ENCODE data around the gene NTM. TPM values are rescaled to one million over a fixed set of nuclear protein-coding genes. Genes with fewer than 3 reads are reported as not detected.

The NTM gene
- polyA plus RNA-seq, 2 donors = 0.24 to 1.1 TPM

DNA sequence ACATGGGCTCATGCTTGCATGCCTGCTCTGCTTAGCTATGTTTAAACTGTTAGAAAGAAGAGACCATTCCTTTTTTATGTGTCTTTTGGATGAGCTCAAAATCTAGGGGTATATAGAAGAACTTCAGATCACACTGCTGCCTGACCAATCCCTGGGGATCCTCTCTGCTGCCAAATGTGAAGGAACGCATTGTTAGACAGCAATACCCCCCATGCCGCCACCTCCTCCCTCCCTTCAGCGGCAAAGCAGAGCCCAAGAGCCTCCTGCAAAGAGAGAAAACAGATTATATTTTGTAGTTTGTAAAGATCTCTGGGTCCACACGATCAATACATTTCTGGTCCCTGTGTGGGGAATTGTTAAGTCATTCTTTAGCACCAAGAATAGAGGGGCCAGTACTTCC is 677.6 kb downstream of the NTM start:
- H3K36me3 ChIP-seq (ENCODE audit: control insufficient read depth in 2 of 2, insufficient read depth in 2 of 2, low read length in 1 of 2) = no peaks in the 10 kb centered on the region
- no peaks in the 10 kb centered on the region for H3K27me3 ChIP-seq (ENCODE audit: control insufficient read depth in 1 of 2, insufficient read depth in 2 of 2, low read length in 2 of 2)
- no peak overlapping the region for H3K27ac ChIP-seq (ENCODE audit: low read depth in 2 of 2, low read length in 1 of 2)
- H3K9me3 ChIP-seq (ENCODE audit: control insufficient read depth in 2 of 2, insufficient read depth in 1 of 2, low read depth in 1 of 2, low read length in 1 of 2) = peaks cover 2 to 6% of the 10 kb centered on the region in 2 donors
- no peak overlapping the region for H3K4me3 ChIP-seq (ENCODE audit: low read depth in 1 of 2, low read length in 2 of 2)
- WGBS, 2 donors = 75 to 83% methylated on average over 4 of the region's 4 CpGs
- no peaks in the 10 kb centered on the region for H3K4me1 ChIP-seq (ENCODE audit: control insufficient read depth in 2 of 2, insufficient read depth in 2 of 2, low read length in 1 of 2)

DNA sequence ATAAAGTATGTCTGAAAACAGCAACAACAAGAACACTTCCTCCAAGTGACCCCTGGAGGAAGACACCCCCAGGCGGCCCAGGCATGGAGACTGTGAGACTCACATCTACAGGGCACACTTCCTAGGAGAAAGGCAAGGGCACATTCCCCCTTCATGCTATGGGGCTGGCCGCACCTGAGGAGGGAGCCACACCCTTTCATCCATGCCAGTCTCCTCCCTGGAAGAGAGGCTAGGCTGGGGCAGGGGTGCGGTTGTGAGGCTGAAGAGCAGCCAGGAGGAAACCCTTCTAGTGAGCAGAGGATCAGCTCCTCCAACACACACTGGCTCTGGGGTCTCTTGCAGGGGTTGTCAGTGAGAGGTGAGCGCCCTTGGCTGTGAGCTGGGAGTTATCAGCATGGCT is 678.8 kb downstream of the NTM start:
- 85 to 87% methylated on average over 4 of the region's 4 CpGs for WGBS, 2 donors
- no peak overlapping the region for H3K27ac ChIP-seq (ENCODE audit: low read depth in 2 of 2, low read length in 1 of 2)
- no peak overlapping the region for H3K4me3 ChIP-seq (ENCODE audit: low read depth in 1 of 2, low read length in 2 of 2)
- H3K9me3 ChIP-seq (ENCODE audit: control insufficient read depth in 2 of 2, insufficient read depth in 1 of 2, low read depth in 1 of 2, low read length in 1 of 2) = peaks cover 2% of the 10 kb centered on the region in 2 donors
- no peaks in the 10 kb centered on the region for H3K27me3 ChIP-seq (ENCODE audit: control insufficient read depth in 1 of 2, insufficient read depth in 2 of 2, low read length in 2 of 2)
- H3K36me3 ChIP-seq (ENCODE audit: control insufficient read depth in 2 of 2, insufficient read depth in 2 of 2, low read length in 1 of 2) = no peaks in the 10 kb centered on the region
- H3K4me1 ChIP-seq (ENCODE audit: control insufficient read depth in 2 of 2, insufficient read depth in 2 of 2, low read length in 1 of 2) = no peaks in the 10 kb centered on the region

DNA sequence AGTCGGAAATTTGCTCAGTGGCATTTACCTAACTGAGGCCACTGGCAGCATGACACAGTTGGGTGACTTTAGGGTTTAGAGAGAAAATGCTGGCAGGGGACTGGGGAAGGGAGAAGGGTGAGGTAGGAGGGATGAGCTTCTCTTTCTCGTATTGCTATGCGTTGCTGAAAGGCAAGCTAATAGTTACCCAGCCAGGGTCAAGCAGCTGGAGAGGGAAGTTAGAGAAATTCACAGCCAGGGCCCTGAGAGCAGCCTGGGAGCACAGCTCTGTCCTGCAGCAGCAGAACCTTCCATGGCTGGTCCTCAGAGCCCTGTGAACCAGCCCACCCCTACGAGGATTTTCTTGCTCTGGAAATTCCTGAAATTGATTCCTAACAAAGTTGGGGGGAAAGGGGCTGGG is 679.6 kb downstream of the NTM start:
- no peaks in the 10 kb centered on the region for H3K36me3 ChIP-seq (ENCODE audit: control insufficient read depth in 2 of 2, insufficient read depth in 2 of 2, low read length in 1 of 2)
- H3K9me3 ChIP-seq (ENCODE audit: control insufficient read depth in 2 of 2, insufficient read depth in 1 of 2, low read depth in 1 of 2, low read length in 1 of 2) = peaks cover 0 to 4% of the 10 kb centered on the region in 2 donors
- no peaks in the 10 kb centered on the region for H3K27me3 ChIP-seq (ENCODE audit: control insufficient read depth in 1 of 2, insufficient read depth in 2 of 2, low read length in 2 of 2)
- H3K4me1 ChIP-seq (ENCODE audit: control insufficient read depth in 2 of 2, insufficient read depth in 2 of 2, low read length in 1 of 2) = no peaks in the 10 kb centered on the region
- H3K27ac ChIP-seq (ENCODE audit: low read depth in 2 of 2, low read length in 1 of 2) = no peak overlapping the region
- H3K4me3 ChIP-seq (ENCODE audit: low read depth in 1 of 2, low read length in 2 of 2) = no peak overlapping the region
- WGBS, 2 donors = 63 to 65% methylated on average over 4 of the region's 4 CpGs

DNA sequence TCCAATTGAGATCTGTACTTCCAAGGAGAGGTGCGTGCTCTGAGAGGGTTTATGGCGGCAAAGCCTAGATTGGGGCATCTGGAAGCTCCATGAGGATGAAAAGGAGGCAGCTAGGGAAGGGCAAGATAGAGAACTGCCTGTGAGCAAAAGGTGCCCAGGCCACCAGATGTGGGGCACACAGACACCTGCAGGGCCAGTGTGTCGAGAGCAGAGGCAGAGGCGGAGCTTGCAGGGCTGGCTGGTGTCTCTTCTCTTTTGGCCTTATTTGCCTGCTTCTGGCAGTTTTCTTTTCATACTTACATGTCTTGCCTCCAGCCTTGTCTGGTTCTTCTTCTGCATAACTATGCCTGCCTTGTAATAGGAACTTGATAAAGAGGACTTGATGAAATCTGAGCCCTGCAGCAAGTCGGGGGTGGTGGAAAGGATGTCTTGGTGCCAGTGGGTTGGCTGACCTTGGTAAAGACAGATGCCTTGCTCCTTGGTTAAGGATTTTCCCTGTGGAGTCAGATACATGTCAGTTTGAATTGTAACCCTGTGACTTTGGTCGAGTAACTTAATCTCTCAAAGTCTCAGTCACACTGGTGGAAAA is 680.3 kb downstream of the NTM start:
- H3K9me3 ChIP-seq (ENCODE audit: control insufficient read depth in 2 of 2, insufficient read depth in 1 of 2, low read depth in 1 of 2, low read length in 1 of 2) = peaks cover 0 to 4% of the 10 kb centered on the region in 2 donors
- no peak overlapping the region for H3K4me3 ChIP-seq (ENCODE audit: low read depth in 1 of 2, low read length in 2 of 2)
- no peak overlapping the region for H3K27ac ChIP-seq (ENCODE audit: low read depth in 2 of 2, low read length in 1 of 2)
- no peaks in the 10 kb centered on the region for H3K36me3 ChIP-seq (ENCODE audit: control insufficient read depth in 2 of 2, insufficient read depth in 2 of 2, low read length in 1 of 2)
- 65 to 67% methylated on average over 6 of the region's 6 CpGs for WGBS, 2 donors
- H3K27me3 ChIP-seq (ENCODE audit: control insufficient read depth in 1 of 2, insufficient read depth in 2 of 2, low read length in 2 of 2) = no peaks in the 10 kb centered on the region
- H3K4me1 ChIP-seq (ENCODE audit: control insufficient read depth in 2 of 2, insufficient read depth in 2 of 2, low read length in 1 of 2) = no peaks in the 10 kb centered on the region

DNA sequence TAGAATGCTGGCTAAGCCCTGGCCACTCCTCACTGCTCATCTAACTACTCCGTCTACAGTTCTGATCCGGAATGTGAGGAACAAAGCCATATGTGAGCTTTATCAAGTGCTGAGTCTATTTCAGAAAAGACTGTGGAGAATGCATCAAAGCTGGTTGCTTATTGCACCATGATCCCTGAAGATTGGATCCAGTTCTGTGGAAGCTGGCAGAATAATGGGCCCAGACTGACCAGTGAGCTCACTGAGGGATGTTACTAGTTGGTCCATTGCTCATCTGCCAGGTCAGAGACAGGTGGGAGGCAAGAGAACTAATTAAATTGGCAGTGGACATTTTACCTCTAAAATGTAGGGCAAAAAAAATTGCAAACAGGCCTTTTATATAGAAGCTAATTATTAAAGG is 681.3 kb downstream of the NTM start:
- no peaks in the 10 kb centered on the region for H3K4me1 ChIP-seq (ENCODE audit: control insufficient read depth in 2 of 2, insufficient read depth in 2 of 2, low read length in 1 of 2)
- H3K4me3 ChIP-seq (ENCODE audit: low read depth in 1 of 2, low read length in 2 of 2) = no peak overlapping the region

DNA sequence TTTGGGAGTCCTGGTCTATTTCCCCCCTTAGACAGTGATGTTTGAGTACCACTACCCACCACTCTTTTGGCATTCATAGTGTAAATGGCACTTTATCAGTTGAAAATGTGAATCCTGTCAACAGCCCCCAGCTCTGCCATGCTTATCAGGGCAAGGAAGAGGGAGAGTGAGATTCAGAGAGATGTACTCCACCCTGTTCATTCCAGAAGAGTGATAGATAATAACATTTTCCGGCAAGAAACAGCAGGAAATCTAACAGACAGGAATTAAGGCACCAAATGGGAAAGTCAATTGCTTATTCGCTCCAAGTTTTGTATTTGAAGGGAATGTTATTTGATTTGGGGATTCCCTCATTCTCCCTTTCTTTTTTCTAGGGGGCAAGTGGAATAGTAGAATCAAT is 681.9 kb downstream of the NTM start:
- Histone ChIP-seq H3K4me1 (ENCODE audit: control insufficient read depth in 2 of 2, insufficient read depth in 2 of 2, low read length in 1 of 2) (no peaks in the 10 kb centered on the region), H3K9me3 (ENCODE audit: control insufficient read depth in 2 of 2, insufficient read depth in 1 of 2, low read depth in 1 of 2, low read length in 1 of 2) (peaks cover 0 to 4% of the 10 kb centered on the region in 2 donors), H3K4me3 (ENCODE audit: low read depth in 1 of 2, low read length in 2 of 2) (no peak overlapping the region), H3K27me3 (ENCODE audit: control insufficient read depth in 1 of 2, insufficient read depth in 2 of 2, low read length in 2 of 2) (no peaks in the 10 kb centered on the region), H3K27ac (ENCODE audit: low read depth in 2 of 2, low read length in 1 of 2) (no peak overlapping the region), H3K36me3 (ENCODE audit: control insufficient read depth in 2 of 2, insufficient read depth in 2 of 2, low read length in 1 of 2) (no peaks in the 10 kb centered on the region)
- WGBS, 2 donors = 71 to 74% methylated on average over 2 of the region's 2 CpGs

More for the DNA sequence above, 681.3 kb downstream of the NTM start:
- Histone ChIP-seq H3K27ac (ENCODE audit: low read depth in 2 of 2, low read length in 1 of 2) (no peak overlapping the region), H3K9me3 (ENCODE audit: control insufficient read depth in 2 of 2, insufficient read depth in 1 of 2, low read depth in 1 of 2, low read length in 1 of 2) (peaks cover 0 to 4% of the 10 kb centered on the region in 2 donors), H3K27me3 (ENCODE audit: control insufficient read depth in 1 of 2, insufficient read depth in 2 of 2, low read length in 2 of 2) (no peaks in the 10 kb centered on the region), H3K36me3 (ENCODE audit: control insufficient read depth in 2 of 2, insufficient read depth in 2 of 2, low read length in 1 of 2) (no peaks in the 10 kb centered on the region)
- WGBS, 2 donors = 78 to 85% methylated on average over 2 of the region's 2 CpGs

DNA sequence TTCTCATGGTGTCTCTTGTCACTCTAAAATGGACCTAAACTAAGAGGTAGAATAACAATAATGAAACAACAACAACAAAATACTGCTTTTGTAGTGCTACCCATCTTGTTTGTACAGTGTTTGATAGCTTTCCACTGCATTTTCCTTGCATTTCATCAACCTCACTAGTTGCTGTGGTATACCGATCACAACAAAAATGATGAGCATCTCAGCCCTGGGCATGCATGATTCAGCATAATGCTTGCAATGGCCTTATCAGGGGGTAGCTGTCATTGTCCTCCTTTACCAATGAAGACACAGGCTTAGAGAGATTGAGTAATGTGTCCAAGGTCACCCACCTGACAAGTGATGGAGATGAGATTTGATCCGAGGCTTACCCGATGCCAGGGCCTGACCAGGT is 682.5 kb downstream of the NTM start:
- no peak overlapping the region for H3K4me3 ChIP-seq (ENCODE audit: low read depth in 1 of 2, low read length in 2 of 2)
- 86 to 90% methylated on average over 3 of the region's 3 CpGs for WGBS, 2 donors
- H3K27ac ChIP-seq (ENCODE audit: low read depth in 2 of 2, low read length in 1 of 2) = no peak overlapping the region
- no peaks in the 10 kb centered on the region for H3K27me3 ChIP-seq (ENCODE audit: control insufficient read depth in 1 of 2, insufficient read depth in 2 of 2, low read length in 2 of 2)
- H3K36me3 ChIP-seq (ENCODE audit: control insufficient read depth in 2 of 2, insufficient read depth in 2 of 2, low read length in 1 of 2) = no peaks in the 10 kb centered on the region
- H3K9me3 ChIP-seq (ENCODE audit: control insufficient read depth in 2 of 2, insufficient read depth in 1 of 2, low read depth in 1 of 2, low read length in 1 of 2) = peaks cover 0 to 4% of the 10 kb centered on the region in 2 donors
- H3K4me1 ChIP-seq (ENCODE audit: control insufficient read depth in 2 of 2, insufficient read depth in 2 of 2, low read length in 1 of 2) = no peaks in the 10 kb centered on the region

DNA sequence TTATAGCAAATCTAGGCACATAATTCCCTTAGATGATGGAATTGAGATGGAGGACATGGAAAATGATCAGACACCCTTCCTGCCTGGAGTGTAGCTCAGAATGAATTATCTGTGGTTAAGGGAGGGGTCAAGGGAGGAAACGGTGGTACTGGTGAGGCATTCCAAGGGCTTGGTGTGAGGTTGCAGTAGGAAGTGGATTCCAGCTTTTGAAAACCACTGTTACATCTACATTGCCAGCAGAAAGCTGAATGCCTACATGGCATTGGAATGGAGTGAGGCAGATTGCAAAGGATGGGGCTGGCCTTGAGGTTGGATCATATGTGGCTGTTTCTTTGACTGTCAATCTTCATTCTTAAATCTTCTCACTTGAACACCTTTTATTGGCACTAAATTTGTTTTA is 684.4 kb downstream of the NTM start:
- WGBS, 2 donors = 24 to 25% methylated on average over 1 of the region's 1 CpG
- no peak overlapping the region for H3K27ac ChIP-seq (ENCODE audit: low read depth in 2 of 2, low read length in 1 of 2)

DNA sequence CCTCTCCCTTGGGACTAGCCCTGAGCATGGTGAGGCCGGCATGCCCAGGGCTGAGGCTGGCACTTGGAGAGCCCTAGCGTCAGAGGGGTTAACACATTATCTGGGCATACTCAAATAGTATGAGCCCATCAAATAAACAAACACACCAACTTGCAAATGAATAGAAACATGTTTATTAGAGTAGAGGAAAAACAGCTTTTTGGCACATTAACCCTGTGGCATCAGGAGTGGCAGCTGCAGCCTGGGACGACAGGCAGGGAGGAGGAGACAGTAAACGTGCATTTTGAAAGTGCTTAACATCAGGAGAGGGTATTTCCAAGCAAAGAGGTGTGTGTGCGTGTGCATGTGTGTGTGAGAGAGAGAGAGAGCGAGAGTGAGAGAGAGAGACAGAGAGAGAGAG is 684.9 kb downstream of the NTM start:
- H3K27ac ChIP-seq (ENCODE audit: low read depth in 2 of 2, low read length in 1 of 2) = no peak overlapping the region
- H3K36me3 ChIP-seq (ENCODE audit: control insufficient read depth in 2 of 2, insufficient read depth in 2 of 2, low read length in 1 of 2) = no peaks in the 10 kb centered on the region
- H3K4me1 ChIP-seq (ENCODE audit: control insufficient read depth in 2 of 2, insufficient read depth in 2 of 2, low read length in 1 of 2) = no peaks in the 10 kb centered on the region
- H3K9me3 ChIP-seq (ENCODE audit: control insufficient read depth in 2 of 2, insufficient read depth in 1 of 2, low read depth in 1 of 2, low read length in 1 of 2) = peaks cover 0 to 8% of the 10 kb centered on the region in 2 donors
- no peaks in the 10 kb centered on the region for H3K27me3 ChIP-seq (ENCODE audit: control insufficient read depth in 1 of 2, insufficient read depth in 2 of 2, low read length in 2 of 2)
- 69 to 73% methylated on average over 6 of the region's 6 CpGs for WGBS, 2 donors
- H3K4me3 ChIP-seq (ENCODE audit: low read depth in 1 of 2, low read length in 2 of 2) = no peak overlapping the region

More for the DNA sequence above, 684.4 kb downstream of the NTM start:
- H3K27me3 ChIP-seq (ENCODE audit: control insufficient read depth in 1 of 2, insufficient read depth in 2 of 2, low read length in 2 of 2) = no peaks in the 10 kb centered on the region
- no peaks in the 10 kb centered on the region for H3K36me3 ChIP-seq (ENCODE audit: control insufficient read depth in 2 of 2, insufficient read depth in 2 of 2, low read length in 1 of 2)
- H3K4me1 ChIP-seq (ENCODE audit: control insufficient read depth in 2 of 2, insufficient read depth in 2 of 2, low read length in 1 of 2) = no peaks in the 10 kb centered on the region
- H3K9me3 ChIP-seq (ENCODE audit: control insufficient read depth in 2 of 2, insufficient read depth in 1 of 2, low read depth in 1 of 2, low read length in 1 of 2) = peaks cover 0 to 8% of the 10 kb centered on the region in 2 donors
- H3K4me3 ChIP-seq (ENCODE audit: low read depth in 1 of 2, low read length in 2 of 2) = no peak overlapping the region

DNA sequence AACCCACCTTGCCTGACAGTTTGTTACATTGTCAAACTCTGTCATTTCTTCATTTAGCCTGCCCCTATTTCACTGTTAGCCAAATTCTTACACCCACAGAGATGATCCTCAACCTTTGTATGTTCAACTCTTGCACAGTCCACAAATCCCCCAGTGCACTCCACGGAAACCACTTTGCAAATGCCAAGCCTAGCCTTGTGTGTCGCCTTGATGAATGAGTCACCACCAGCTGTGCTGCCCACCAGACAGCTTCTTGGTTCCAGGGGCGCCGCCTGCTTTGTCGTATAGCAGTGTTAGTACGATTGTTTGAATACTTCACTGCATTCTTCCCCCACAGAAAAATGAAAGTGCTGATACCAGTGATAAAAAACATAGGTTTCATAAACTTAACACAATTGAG is 686.3 kb downstream of the NTM start:
- 40 to 49% methylated on average over 6 of the region's 6 CpGs for WGBS, 2 donors
- H3K4me1 ChIP-seq (ENCODE audit: control insufficient read depth in 2 of 2, insufficient read depth in 2 of 2, low read length in 1 of 2) = no peaks in the 10 kb centered on the region
- H3K36me3 ChIP-seq (ENCODE audit: control insufficient read depth in 2 of 2, insufficient read depth in 2 of 2, low read length in 1 of 2) = no peaks in the 10 kb centered on the region
- H3K9me3 ChIP-seq (ENCODE audit: control insufficient read depth in 2 of 2, insufficient read depth in 1 of 2, low read depth in 1 of 2, low read length in 1 of 2) = peaks cover 0 to 5% of the 10 kb centered on the region in 2 donors
- H3K27ac ChIP-seq (ENCODE audit: low read depth in 2 of 2, low read length in 1 of 2) = no peak overlapping the region
- no peaks in the 10 kb centered on the region for H3K27me3 ChIP-seq (ENCODE audit: control insufficient read depth in 1 of 2, insufficient read depth in 2 of 2, low read length in 2 of 2)
- H3K4me3 ChIP-seq (ENCODE audit: low read depth in 1 of 2, low read length in 2 of 2) = no peak overlapping the region
